GM13976 (cell line): ENCODE data around the gene OOSP4A.

Source experiments
- DNase-seq: peaks from one replicate; pipeline ENCODE4 v3.0.0; 2012; ENCODE audit warnings: low spot score
- in situ Hi-C: fragments of 300-500 bp; cut with MboI; formaldehyde crosslinking; loops from one replicate; pipeline ENCODE4 v1.12.0; 2022; ENCODE audit warnings: low sequenced_read_pairs, mixed read lengths, inconsistent platforms; ENCODE audit not compliant: unreplicated experiment
- TF ChIP-seq, protein P1 (sequence below): IDR thresholded peaks from 2 replicates; pipeline ENCODE4 v1.5.1; 2012; ENCODE audit warnings: borderline replicate concordance, mild to moderate bottlenecking; ENCODE audit not compliant: insufficient read depth; ENCODE audit errors: extremely low read depth, missing control alignments, control extremely low read depth

OOSP4A gene

GRCh38 chr11:60018058-60018457 lies 54.2 kb downstream of the OOSP4A start:
- DNase-seq: no peak
- in situ Hi-C loops: no loop called here
- TF ChIP-seq, protein P1, sequence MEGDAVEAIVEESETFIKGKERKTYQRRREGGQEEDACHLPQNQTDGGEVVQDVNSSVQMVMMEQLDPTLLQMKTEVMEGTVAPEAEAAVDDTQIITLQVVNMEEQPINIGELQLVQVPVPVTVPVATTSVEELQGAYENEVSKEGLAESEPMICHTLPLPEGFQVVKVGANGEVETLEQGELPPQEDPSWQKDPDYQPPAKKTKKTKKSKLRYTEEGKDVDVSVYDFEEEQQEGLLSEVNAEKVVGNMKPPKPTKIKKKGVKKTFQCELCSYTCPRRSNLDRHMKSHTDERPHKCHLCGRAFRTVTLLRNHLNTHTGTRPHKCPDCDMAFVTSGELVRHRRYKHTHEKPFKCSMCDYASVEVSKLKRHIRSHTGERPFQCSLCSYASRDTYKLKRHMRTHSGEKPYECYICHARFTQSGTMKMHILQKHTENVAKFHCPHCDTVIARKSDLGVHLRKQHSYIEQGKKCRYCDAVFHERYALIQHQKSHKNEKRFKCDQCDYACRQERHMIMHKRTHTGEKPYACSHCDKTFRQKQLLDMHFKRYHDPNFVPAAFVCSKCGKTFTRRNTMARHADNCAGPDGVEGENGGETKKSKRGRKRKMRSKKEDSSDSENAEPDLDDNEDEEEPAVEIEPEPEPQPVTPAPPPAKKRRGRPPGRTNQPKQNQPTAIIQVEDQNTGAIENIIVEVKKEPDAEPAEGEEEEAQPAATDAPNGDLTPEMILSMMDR: no peak
